Large intestine (tissue), 3 donors: Measurements from ENCODE around the gene SRRM2. TPM values are rescaled to one million over a fixed set of nuclear protein-coding genes. Genes with fewer than 3 reads are reported as not detected.

ENCODE experiments used
- DNase-seq, 2 donors: peaks; one replicate each; pipeline versions ENCODE4 v3.0.0 to v3.0.0-alpha.2; 2013
- H3K27ac ChIP-seq: one replicate; pipeline ENCODE4 v1.5.1; 2013; ENCODE audit warnings: low read length
- H3K27me3 ChIP-seq: 2 replicates; pipeline ENCODE4 v1.6.1; 2013; ENCODE audit warnings: low read length; ENCODE audit not compliant: control insufficient read depth, insufficient read depth
- H3K36me3 ChIP-seq: 2 replicates; pipeline ENCODE4 v1.6.1; 2013; ENCODE audit warnings: low read length; ENCODE audit not compliant: control insufficient read depth, insufficient read depth
- H3K4me1 ChIP-seq: one replicate; pipeline ENCODE4 v1.6.1; 2013; ENCODE audit warnings: low read length; ENCODE audit not compliant: control insufficient read depth, insufficient read depth
- H3K4me3 ChIP-seq: one replicate; pipeline ENCODE4 v1.5.1; 2013; ENCODE audit warnings: low read length
- H3K9me3 ChIP-seq: one replicate; pipeline ENCODE4 v1.6.1; 2013; ENCODE audit warnings: mild to moderate bottlenecking, low read depth, low read length, moderate library complexity; ENCODE audit not compliant: control insufficient read depth
- WGBS: methylation state at CpG from one replicate; pipeline ENCODE4 v1.1.5; 2013; ENCODE audit warnings: low lambda C conversion rate; ENCODE audit not compliant: insufficient coverage; 5-methylcytosine and 5-hydroxymethylcytosine counted together
- polyA plus RNA-seq: library from polyadenylated mRNA; unstranded; fragments of 120-200 nt; gene quantifications from one replicate; pipeline ENCODE4 v1.2.1, GENCODE V29; 2013

Gene SRRM2
- polyA plus RNA-seq, 1 donor: 688 TPM

GRCh38 chr16:2819939-2820835 lies 67.7 kb downstream of the SRRM2 start:
- WGBS: no CpG with 5 or more reads among the region's 17 CpGs
- Histone ChIP-seq H3K27me3 (no peaks in the 10 kb centered on the region), H3K27ac (no peak overlapping the region), H3K36me3 (no peaks in the 10 kb centered on the region), H3K9me3 (no peaks in the 10 kb centered on the region), H3K4me3 (no peak overlapping the region), H3K4me1 (peaks cover 8% of the 10 kb centered on the region)
- no peak for DNase-seq

Other genes starting within 250 kb of the SRRM2 start
- 246 TPM for gene ATP6V0C, start 238.7 kb upstream of the SRRM2 start, polyA plus RNA-seq
- 88.0 TPM for gene AMDHD2, start 232.3 kb upstream of the SRRM2 start, polyA plus RNA-seq
- gene CEMP1, start 221.2 kb upstream of the SRRM2 start, polyA plus RNA-seq: 16.8 TPM
- 39.7 TPM for gene PDPK1, start 214.6 kb upstream of the SRRM2 start, polyA plus RNA-seq
- gene KCTD5, start 70.1 kb upstream of the SRRM2 start, polyA plus RNA-seq: 20.0 TPM
- 1.3 TPM for gene PRSS27, start 32.4 kb upstream of the SRRM2 start, polyA plus RNA-seq
- 175 TPM for gene ELOB, start 24.6 kb downstream of the SRRM2 start, polyA plus RNA-seq
- gene PRSS33, start 34.9 kb downstream of the SRRM2 start, polyA plus RNA-seq: 0.13 TPM
- not detected for gene PRSS41, start 45.8 kb downstream of the SRRM2 start, polyA plus RNA-seq
- 0.49 TPM for gene PRSS21, start 64.6 kb downstream of the SRRM2 start, polyA plus RNA-seq
- 4.3 TPM for gene ZG16B, start 77.7 kb downstream of the SRRM2 start, polyA plus RNA-seq
- gene PRSS22, start 105.5 kb downstream of the SRRM2 start, polyA plus RNA-seq: 0.63 TPM
- 9.4 TPM for gene FLYWCH2, start 130.6 kb downstream of the SRRM2 start, polyA plus RNA-seq
- 22.0 TPM for gene FLYWCH1, start 159.3 kb downstream of the SRRM2 start, polyA plus RNA-seq
- 0.66 TPM for gene KREMEN2, start 211.6 kb downstream of the SRRM2 start, polyA plus RNA-seq
- 16.4 TPM for gene PAQR4, start 216.7 kb downstream of the SRRM2 start, polyA plus RNA-seq
- 11.0 TPM for gene PKMYT1, start 227.8 kb downstream of the SRRM2 start, polyA plus RNA-seq